WTC11 (cell line): ENCODE data around the gene HHIPL1.

ENCODE experiments used
- ATF2 ChIP-seq: sonication (generic); formaldehyde crosslinking; IDR thresholded peaks from 2 replicates; pipeline ENCODE4 v1.8.1; 2022; ENCODE audit warnings: low read depth, missing genetic modification reagents, borderline replicate concordance
- CTCF ChIP-seq: fragments of 200-600 bp; IDR thresholded peaks from 2 replicates; pipeline ENCODE4 v1.8.0; 2022; ENCODE audit warnings: antibody characterized with exemption
- IRF2 ChIP-seq: sonication (generic); formaldehyde crosslinking; IDR thresholded peaks from 2 replicates; pipeline ENCODE4 v1.8.0; 2022; ENCODE audit warnings: low read depth, missing genetic modification reagents, borderline replicate concordance
- MAX ChIP-seq: sonication (generic); formaldehyde crosslinking; IDR thresholded peaks from 2 replicates; pipeline ENCODE4 v1.8.0; 2022; ENCODE audit warnings: mild to moderate bottlenecking, missing genetic modification reagents
- PRRX2 ChIP-seq: fragments of 250-450 bp; sonication (Bioruptor Pico); IDR thresholded peaks from 2 replicates; pipeline ENCODE4 v1.8.0; 2021; ENCODE audit warnings: mild to moderate bottlenecking
- ZSCAN18 ChIP-seq: fragments of 250-450 bp; sonication (Bioruptor Pico); IDR thresholded peaks from 2 replicates; pipeline ENCODE4 v2.1.2; 2022; ENCODE audit warnings: mild to moderate bottlenecking, moderate library complexity

- TF ChIP-seq PRRX2 (no peak), ATF2 (CRISPR knock-in tag) (no peak), CTCF (no peak), IRF2 (CRISPR knock-in tag) (no peak), MAX (CRISPR knock-in tag) (no peak), ZSCAN18 (CRISPR knock-in tag) (no peak)
Measured at GRCh38 chr14:99602054-99602787, 42.7 kb upstream of the HHIPL1 start.
